Astrocyte (in vitro differentiated cells and primary cell): Measurements from ENCODE around the gene BCAS1. TPM values are rescaled to one million over a fixed set of nuclear protein-coding genes. Genes with fewer than 3 reads are reported as not detected.

Experiments
- DNase-seq: peaks from one replicate; pipeline ENCODE4 v3.0.0-alpha.2; 2010; ENCODE audit warnings: low read depth
- FAIRE-seq: peaks from 2 replicates; lab custom pipeline; 2011; peaks lifted over from hg19 to GRCh38; lab: Jason Lieb, UNC
- H2AFZ ChIP-seq: 2 replicates; pipeline ENCODE4 v1.6.0; 2012; ENCODE audit warnings: low read depth, low read length, inconsistent platforms
- H3K27ac ChIP-seq: 2 replicates; pipeline ENCODE4 v1.5.1; 2011; ENCODE audit warnings: low read depth, low read length, inconsistent platforms
- H3K27me3 ChIP-seq: 2 replicates; pipeline ENCODE4 v1.6.0; 2011; ENCODE audit warnings: low read length, inconsistent platforms; ENCODE audit not compliant: insufficient read depth
- H3K36me3 ChIP-seq: 2 replicates; pipeline ENCODE4 v1.5.1; 2011; ENCODE audit warnings: low read length, inconsistent platforms; ENCODE audit not compliant: insufficient read depth
- H3K4me1 ChIP-seq: 2 replicates; pipeline ENCODE4 v1.5.1; 2011; ENCODE audit warnings: low read length, inconsistent platforms; ENCODE audit not compliant: insufficient read depth
- H3K4me2 ChIP-seq: 2 replicates; pipeline ENCODE4 v1.6.0; 2012; ENCODE audit warnings: low read length, inconsistent platforms
- H3K4me3 ChIP-seq: 2 replicates; pipeline ENCODE4 v1.5.1; 2011; ENCODE audit warnings: low read depth, mild to moderate bottlenecking, low read length, inconsistent platforms; ENCODE audit not compliant: insufficient read depth
- H3K79me2 ChIP-seq: 2 replicates; pipeline ENCODE4 v1.6.0; 2012; ENCODE audit warnings: mild to moderate bottlenecking, low read length, inconsistent platforms; ENCODE audit not compliant: insufficient read depth
- H3K9ac ChIP-seq: 2 replicates; pipeline ENCODE4 v1.6.0; 2012; ENCODE audit warnings: mild to moderate bottlenecking, low read length, inconsistent platforms
- H3K9me3 ChIP-seq: 2 replicates; pipeline ENCODE4 v1.5.1; 2012; ENCODE audit warnings: low read depth, mild to moderate bottlenecking, low read length, inconsistent platforms; ENCODE audit not compliant: insufficient read depth
- H4K20me1 ChIP-seq: 2 replicates; pipeline ENCODE4 v1.6.0; 2012; ENCODE audit warnings: low read length, inconsistent platforms; ENCODE audit not compliant: insufficient read depth
- H3K27ac Mint-ChIP-seq: one replicate; pipeline ENCODE4 v1.8.0; 2021; ENCODE audit warnings: mild to moderate bottlenecking, mixed read lengths; ENCODE audit not compliant: unreplicated experiment
- H3K27me3 Mint-ChIP-seq: one replicate; pipeline ENCODE4 v1.8.0; 2021; ENCODE audit warnings: low read depth, mixed read lengths; ENCODE audit not compliant: unreplicated experiment
- H3K36me3 Mint-ChIP-seq: one replicate; pipeline ENCODE4 v1.8.0; 2021; ENCODE audit warnings: low read depth, mixed read lengths; ENCODE audit not compliant: unreplicated experiment
- H3K4me1 Mint-ChIP-seq: one replicate; pipeline ENCODE4 v1.8.0; 2021; ENCODE audit warnings: low read depth, mixed read lengths; ENCODE audit not compliant: unreplicated experiment
- H3K4me3 Mint-ChIP-seq: one replicate; pipeline ENCODE4 v1.8.0; 2021; ENCODE audit warnings: mild to moderate bottlenecking, moderate library complexity, mixed read lengths; ENCODE audit not compliant: unreplicated experiment
- H3K9me3 Mint-ChIP-seq: one replicate; pipeline ENCODE4 v1.8.0; 2021; ENCODE audit warnings: mild to moderate bottlenecking, mixed read lengths; ENCODE audit not compliant: unreplicated experiment
- CTCF ChIP-seq: IDR thresholded peaks from 2 replicates; pipeline ENCODE4 v1.5.1; 2011; ENCODE audit warnings: low read depth, mild to moderate bottlenecking, inconsistent platforms, low read length, moderate library complexity; ENCODE audit not compliant: insufficient read depth
- EZH2 ChIP-seq: IDR thresholded peaks from 2 replicates; pipeline ENCODE4 v1.6.1; 2012; ENCODE audit warnings: mild to moderate bottlenecking, low read length, inconsistent platforms; ENCODE audit not compliant: insufficient read depth
- total RNA-seq: library from RNA; stranded (reverse); gene quantifications from 2 replicates; pipeline ENCODE4 v1.2.1, GENCODE V29; 2021

Gene BCAS1
- total RNA-seq, 1 donor from 2014 or later: not detected

- DNase-seq: no peak
- Mint-ChIP-seq H3K4me1 (peaks cover 9% of the 10 kb centered on the region), H3K9me3 (no peaks in the 10 kb centered on the region), H3K4me3 (no peak overlapping the region), H3K27me3 (no peaks in the 10 kb centered on the region), H3K36me3 (no peaks in the 10 kb centered on the region), H3K27ac (no peak overlapping the region)
- FAIRE-seq: no peak
- H3K9ac ChIP-seq: no peak overlapping the region
- TF ChIP-seq EZH2: no peak
- TF ChIP-seq CTCF: no peak
- no peaks in the 10 kb centered on the region for H4K20me1 ChIP-seq
- no peak overlapping the region for H3K27ac ChIP-seq
- no peaks in the 10 kb centered on the region for H3K79me2 ChIP-seq
- no peak overlapping the region for H2AFZ ChIP-seq
- no peaks in the 10 kb centered on the region for H3K9me3 ChIP-seq
- H3K4me1 ChIP-seq: no peaks in the 10 kb centered on the region
- H3K36me3 ChIP-seq: no peaks in the 10 kb centered on the region
- H3K4me3 ChIP-seq: no peak overlapping the region
- H3K27me3 ChIP-seq: no peaks in the 10 kb centered on the region
- H3K4me2 ChIP-seq: no peak overlapping the region
These were observed 81.0 kb downstream of the BCAS1 start for GRCh38 chr20:53989401-53989800.

- no peaks in the 10 kb centered on the region for H4K20me1 ChIP-seq
- H3K4me1 Mint-ChIP-seq: peaks cover 12% of the 10 kb centered on the region
- no peaks in the 10 kb centered on the region for H3K27me3 Mint-ChIP-seq
These were observed 84.2 kb downstream of the BCAS1 start for GRCh38 chr20:53986037-53986650.

More at GRCh38 chr20:53986037-53986650, 84.2 kb downstream of the BCAS1 start:
- Mint-ChIP-seq H3K4me3 (no peak overlapping the region), H3K27ac (no peak overlapping the region), H3K36me3 (no peaks in the 10 kb centered on the region), H3K9me3 (no peaks in the 10 kb centered on the region)
- H3K9ac ChIP-seq: no peak overlapping the region
- H3K4me3 ChIP-seq: no peak overlapping the region
- H3K27me3 ChIP-seq: no peaks in the 10 kb centered on the region
- no peaks in the 10 kb centered on the region for H3K9me3 ChIP-seq
- no peaks in the 10 kb centered on the region for H3K4me1 ChIP-seq
- H3K36me3 ChIP-seq: no peaks in the 10 kb centered on the region
- H3K27ac ChIP-seq: no peak overlapping the region
- no peaks in the 10 kb centered on the region for H3K79me2 ChIP-seq
- no peak for TF ChIP-seq EZH2
- TF ChIP-seq CTCF: no peak
- DNase-seq (no peak), FAIRE-seq (no peak)
- peak overlapping the region; percentile 5 for H2AFZ ChIP-seq
- H3K4me2 ChIP-seq: no peak overlapping the region
